Activated CD8-positive, alpha-beta memory T cell treated with anti-CD3 and anti-CD28 coated beads, Interleukin-2, amount 50 U/mL, for 24 hours (primary cell): Measurements from ENCODE around the gene ABCB8.

Experiments used
- DNase-seq: peaks from one replicate; pipeline ENCODE4 v3.0.0-alpha.2; 2020; ENCODE audit errors: extremely low read depth

ABCB8 gene

DNA sequence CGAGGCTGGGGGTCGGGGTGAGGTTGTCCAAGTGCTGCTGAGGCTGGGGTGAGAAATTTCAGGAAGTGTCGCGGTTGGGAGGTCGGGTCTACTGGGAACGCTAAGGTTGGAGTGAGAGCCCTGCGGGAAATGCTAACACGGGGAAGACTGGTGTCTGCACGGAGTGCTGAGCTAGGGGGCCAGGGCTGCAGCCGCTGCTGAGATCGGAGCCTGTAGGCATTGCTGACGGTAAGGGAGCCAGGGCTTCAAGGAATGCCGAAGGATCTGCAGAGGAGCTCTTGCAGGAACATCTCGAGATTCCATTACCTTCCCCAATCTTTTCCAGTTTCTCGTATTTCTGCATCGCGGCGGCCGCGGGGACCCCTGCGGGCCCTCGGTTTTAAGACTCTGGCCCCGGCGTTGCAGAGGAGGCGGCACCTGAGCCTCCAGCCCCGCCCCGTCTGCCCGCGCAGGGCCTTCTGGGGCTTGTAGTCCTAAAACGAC is 29.3 kb downstream of the ABCB8 start, which contains the start of gene CDK5:
CDK5 (minus strand) TSS at position 392 of the 483 bp plus-strand sequence; CDS start at position 343, 49 bp downstream.
- DNase-seq: no peak

DNA sequence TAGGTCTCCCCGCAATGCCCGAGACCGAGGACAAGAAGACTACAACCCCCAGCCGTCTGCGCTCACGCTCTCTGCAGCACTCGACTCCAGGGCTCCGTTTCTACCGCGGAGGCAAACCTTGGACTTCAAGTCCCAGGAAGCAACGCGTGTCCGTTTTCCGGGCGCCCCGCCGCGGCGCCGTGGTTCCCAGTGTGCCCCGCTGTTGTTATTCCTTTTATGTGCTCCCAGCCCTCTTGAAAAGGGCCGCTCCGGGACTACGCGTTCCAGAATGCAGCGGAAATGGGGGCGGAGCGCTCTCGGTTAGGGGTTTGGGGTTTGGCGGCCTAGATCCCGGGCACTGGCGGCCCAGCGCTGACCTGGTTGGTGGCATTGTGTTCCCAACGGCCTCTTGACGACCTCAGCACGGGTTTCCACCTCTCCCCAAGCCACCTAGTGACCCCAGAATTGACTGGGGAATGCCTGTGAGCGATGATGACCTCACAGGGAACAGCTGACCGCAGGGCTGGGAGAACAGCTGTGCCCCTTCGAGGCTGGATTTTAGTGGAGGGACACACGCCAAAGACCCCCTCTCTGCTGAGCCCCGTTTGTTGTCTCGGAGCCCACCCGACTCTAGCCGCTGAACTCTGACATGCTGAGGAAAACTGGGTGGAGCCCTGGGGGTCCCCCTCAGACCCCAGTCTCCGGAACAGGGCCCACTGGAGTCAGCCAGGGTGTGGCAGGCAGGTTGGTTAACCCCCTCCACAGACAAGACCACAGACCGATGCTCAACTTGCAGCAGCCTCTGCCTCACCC is 29.9 kb downstream of the ABCB8 start:
- DNase-seq: peak; percentile 94

GRCh38 chr7:151058781-151059366 is 30.6 kb downstream of the ABCB8 start:
- no peak for DNase-seq

- DNase-seq: no peak
Observed at GRCh38 chr7:151059367-151060112, 31.3 kb downstream of the ABCB8 start, which contains the start of gene SLC4A2. Gene SLC4A2 (plus strand): TSS chr7:151059589. CDS start chr7:151061988, 2,399 bp downstream.

GRCh38 chr7:151060113-151060415 is 31.8 kb downstream of the ABCB8 start:
- no peak for DNase-seq

DNA sequence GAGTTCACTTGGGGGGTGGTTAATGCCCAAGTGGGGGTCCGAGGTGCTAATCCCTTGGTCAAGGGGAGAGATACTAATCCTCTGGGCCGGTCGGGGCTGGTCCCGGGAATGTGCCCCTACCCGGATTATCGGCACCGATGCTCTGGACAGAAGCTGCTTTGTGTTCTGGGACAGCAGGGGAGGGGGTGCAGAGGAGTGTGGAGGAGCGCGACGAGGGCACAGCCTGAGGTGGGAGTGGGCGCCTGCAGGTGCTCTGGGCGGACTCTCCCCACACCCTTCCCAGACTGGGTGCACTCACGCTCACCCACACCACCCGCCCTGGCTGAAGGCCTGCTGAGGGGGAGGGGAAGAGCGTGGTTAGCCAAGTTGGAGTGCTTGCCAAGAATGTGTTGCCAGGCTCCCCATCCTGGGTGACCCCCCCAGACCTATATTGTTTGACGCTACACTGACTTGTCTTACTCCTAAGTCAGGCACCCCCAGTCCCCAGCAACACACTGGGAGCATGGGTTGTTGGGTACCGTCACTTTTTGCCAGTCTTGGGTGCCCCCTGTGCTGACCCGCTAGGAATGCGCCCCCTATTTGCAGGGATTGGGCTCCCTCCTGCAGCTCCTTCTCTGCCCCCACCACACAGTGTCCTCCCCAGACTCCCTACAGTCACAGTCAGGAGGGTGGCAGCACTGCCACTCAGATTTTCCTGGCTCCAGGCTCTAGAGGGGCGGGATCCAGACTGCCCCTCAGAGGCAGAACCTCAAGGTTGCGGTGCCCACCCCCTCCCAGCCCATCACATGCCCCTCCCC is 32.4 kb downstream of the ABCB8 start:
- DNase-seq: no peak

- DNase-seq: no peak
Observed at GRCh38 chr7:151061213-151062110, 33.2 kb downstream of the ABCB8 start.

DNA sequence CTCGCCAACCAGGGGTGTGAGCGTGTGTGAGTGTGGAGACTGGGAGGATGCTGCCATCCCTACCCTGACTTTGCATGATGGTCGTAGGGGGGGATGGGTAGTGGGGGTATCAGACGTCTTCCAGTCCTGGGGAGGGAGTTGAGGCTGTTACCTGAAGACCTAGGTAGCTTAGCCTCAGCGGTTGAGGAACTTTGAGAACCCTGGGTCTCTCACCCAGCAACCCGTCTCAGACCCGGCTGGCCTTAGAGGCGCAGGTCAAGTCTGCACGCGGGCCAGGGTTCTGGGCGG is 33.8 kb downstream of the ABCB8 start:
- DNase-seq: no peak

- no peak for DNase-seq
Observed at GRCh38 chr7:151062399-151063211, 34.4 kb downstream of the ABCB8 start.

DNA sequence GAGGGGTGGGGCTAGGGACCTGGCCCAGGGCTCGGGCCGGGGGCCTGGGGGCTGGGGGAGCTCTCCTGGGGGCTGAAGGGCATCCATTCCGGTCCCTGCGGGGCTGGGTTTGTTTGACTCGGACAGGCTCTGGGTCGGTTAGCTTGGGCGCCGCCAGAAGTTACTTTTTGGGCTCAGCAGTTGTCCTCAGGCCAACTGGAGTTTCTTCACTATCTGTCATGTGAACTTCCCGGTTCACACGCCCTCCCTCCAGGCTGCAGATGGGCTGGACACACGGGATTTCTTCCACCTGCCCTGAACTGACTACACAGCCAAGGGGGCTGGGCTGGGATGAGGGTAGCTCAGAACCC is 34.9 kb downstream of the ABCB8 start:
- DNase-seq: no peak

GRCh38 chr7:151064454-151064853 is 36.2 kb downstream of the ABCB8 start:
- no peak for DNase-seq

- no peak for DNase-seq
Observed at GRCh38 chr7:151064993-151065392, 36.7 kb downstream of the ABCB8 start.

DNA sequence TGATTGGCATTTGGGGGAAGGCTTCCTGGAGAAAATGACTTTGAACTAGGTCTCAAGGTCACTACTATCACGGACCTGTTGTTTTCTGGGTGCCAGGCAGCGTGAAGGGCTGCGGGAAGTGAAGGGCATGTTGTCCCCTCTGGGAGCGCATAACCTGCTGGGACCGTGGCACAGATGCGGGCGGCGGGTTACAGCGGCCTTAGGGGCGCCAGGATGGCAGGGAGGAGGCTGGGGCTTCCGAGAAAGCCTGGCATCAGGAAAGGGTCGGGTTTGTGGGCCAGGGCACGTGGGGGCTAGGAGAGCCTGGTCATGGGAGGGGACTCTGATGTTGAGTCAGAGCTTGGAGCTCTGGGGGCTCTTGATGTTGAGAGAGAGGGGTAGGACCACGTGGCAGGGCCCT is 37.3 kb downstream of the ABCB8 start:
- no peak for DNase-seq

- no peak for DNase-seq
Observed at GRCh38 chr7:151066273-151066974, 38.2 kb downstream of the ABCB8 start.

GRCh38 chr7:151068069-151068773 is 40.0 kb downstream of the ABCB8 start:
- no peak for DNase-seq

DNA sequence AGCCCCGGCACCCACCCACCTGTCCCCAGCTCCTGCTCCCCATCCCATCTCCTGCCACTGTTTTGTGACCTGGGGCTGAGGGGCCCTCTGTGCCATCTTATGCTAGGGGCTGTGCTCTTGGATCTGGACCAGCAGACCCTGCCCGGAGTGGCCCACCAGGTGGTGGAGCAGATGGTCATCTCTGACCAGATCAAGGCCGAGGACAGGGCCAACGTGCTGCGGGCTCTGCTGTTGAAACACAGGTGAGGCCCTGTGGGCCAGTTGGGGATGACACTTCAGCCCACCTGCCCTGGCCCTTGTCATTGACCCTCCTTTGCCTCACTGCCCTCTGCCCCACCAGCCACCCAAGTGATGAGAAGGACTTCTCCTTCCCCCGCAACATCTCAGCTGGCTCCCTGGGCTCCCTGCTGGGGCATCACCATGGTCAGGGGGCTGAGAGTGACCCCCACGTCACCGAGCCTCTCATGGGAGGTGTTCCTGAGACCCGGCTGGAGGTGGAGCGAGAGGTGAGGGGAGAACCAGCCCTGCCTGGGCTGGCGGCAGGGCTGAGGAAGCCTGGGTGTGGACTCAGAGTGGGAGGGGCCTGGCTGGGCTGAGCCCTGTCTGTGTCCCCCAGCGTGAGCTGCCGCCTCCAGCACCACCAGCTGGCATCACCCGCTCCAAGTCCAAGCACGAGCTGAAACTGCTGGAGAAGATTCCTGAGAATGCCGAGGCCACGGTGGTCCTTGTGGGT is 41.8 kb downstream of the ABCB8 start:
- DNase-seq: no peak

- no peak for DNase-seq
Observed at GRCh38 chr7:151070574-151070960, 42.3 kb downstream of the ABCB8 start.
